Measurements from ENCODE around the gene ODC1.

The ODC1 gene

DNA sequence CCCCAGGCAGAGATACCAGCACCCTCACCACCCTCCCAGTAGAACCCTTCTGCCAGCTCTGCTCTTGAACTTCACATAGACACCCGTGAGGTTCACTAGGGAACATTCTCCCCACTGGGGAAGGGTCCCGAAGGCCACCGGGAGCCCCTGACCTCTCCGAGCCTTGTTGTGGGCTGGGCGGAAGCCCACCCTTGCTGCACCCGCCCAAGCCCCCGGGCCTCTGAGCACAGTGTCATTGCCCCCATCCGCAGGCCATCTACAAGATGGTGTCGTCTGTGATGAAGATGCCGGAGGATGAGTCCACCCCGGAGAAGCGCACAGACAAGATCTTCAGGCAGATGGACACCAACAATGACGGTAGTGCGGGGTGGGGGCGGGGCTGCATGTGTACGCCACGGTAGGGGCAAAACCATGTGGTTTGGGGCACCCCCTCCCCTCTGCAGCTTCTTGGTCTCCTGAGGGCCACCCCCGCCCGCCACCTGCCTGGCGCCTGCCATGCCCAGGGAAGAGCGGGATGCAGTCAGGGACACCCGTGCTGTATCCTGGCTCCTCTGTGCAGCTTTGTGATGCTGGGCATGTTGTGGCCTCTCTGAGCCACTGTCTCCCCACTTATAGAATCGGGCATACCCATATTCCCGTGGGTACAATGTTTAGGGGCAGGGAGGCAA, 25.3 kb downstream of the ODC1 start:
- DNase-seq (ENCODE audit: insufficient read length, low spot score) (no peak), FAIRE-seq (no peak)

DNA sequence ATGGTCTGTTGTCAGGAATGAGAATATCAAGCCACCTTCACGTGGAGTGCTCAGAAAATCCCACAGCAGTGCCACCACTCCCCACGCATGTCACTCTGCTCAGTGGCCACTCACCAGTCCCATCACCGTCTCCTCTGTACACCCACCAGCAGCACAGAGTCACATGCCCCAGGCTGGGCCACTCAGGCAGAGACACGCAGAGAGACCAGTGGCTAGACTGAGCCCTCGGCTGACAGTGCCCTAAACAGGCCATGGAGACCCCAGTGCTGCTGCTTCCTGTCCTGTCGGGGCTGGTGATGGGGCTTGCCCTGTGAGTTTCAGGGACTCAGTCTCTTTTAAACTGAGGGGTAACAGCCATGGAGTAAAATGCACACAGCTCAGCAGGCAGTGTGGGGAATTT, 25.9 kb downstream of the ODC1 start:
- DNase-seq (ENCODE audit: insufficient read length, low spot score) (no peak), FAIRE-seq (no peak)

DNA sequence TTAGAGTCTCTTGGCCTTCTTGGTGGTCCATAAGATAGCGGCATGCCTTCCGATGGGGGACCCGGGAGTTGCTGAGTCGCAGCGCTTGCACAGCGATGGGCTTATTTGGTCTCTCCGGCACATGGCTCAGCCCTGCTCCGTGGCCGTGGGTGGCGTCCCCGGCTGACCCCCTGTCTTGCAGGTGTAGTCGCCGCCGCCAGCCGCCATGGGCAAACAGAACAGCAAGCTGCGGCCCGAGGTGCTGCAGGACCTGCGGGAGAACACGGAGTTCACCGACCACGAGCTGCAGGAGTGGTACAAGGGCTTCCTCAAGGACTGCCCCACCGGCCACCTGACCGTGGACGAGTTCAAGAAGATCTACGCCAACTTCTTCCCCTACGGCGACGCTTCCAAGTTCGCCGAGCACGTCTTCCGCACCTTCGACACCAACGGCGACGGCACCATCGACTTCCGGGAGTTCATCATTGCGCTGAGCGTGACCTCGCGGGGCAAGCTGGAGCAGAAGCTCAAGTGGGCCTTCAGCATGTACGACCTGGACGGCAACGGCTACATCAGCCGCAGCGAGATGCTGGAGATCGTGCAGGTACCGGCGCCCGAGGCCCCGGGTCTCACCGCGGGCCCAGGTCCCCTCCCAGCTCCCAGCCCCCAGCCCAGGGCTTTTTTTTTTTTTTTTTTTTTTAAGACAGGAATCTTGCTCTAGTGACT, 28.4 kb downstream of the ODC1 start:
- FAIRE-seq (no peak), DNase-seq (ENCODE audit: insufficient read length, low spot score) (no peak)

DNA sequence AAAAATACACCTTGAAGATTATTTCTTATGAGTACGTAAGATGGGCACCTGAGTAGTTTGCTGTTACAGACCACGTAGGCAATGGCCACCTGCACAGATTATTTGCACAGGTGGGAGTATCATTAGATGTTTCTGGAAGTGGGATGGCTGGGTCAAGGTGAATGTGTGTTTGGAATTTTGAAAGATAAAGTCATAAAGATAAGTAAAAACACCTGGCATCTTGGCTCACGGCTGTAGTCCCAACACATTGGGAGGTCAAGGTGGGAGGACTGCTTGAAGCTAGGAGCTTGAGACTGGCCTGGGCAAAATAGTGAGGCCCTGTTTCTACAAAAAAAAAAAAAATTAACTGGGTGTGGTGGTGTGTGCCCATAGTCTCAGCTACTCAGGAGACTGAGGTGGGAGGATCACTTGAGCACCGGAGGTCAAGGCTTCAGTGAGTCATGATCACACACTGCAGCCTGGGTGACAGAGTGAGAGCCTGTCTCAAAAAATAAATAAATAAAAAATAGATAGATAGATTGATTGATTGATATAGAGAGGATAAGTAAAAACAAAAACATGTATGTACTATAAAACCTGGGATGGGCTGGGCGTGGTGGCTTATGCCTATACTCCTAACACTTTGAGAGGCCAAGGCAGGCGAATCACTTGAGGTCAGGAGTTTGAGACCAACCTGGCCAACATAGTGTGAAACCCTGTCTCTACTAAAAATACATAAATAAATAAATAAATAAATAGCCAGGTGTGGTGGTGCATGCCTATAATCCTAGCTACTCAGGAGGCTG, 30.4 kb downstream of the ODC1 start:
- no peak for DNase-seq (ENCODE audit: insufficient read length, low spot score)
- FAIRE-seq: no peak

DNA sequence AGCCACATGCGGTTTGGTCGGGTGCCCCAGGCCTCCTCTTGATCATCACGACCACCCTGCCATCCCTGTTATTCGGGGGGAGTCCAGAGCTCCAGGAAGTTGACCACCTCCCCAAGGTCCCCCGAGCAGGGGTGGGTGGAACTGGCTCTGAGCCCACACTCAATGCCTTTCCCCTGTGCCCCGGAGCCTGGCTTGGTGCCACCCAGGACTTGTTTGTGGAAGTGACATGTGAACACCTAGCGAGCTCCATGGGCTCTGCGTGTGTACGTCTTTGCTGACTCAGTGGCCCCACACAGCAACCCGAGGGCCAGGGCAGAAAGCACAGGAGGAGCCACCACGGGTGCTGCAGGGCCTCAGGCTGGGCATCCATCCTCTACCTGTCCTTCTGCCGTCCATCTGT, 32.5 kb downstream of the ODC1 start:
- FAIRE-seq (no peak), DNase-seq (ENCODE audit: insufficient read length, low spot score) (no peak)

DNA sequence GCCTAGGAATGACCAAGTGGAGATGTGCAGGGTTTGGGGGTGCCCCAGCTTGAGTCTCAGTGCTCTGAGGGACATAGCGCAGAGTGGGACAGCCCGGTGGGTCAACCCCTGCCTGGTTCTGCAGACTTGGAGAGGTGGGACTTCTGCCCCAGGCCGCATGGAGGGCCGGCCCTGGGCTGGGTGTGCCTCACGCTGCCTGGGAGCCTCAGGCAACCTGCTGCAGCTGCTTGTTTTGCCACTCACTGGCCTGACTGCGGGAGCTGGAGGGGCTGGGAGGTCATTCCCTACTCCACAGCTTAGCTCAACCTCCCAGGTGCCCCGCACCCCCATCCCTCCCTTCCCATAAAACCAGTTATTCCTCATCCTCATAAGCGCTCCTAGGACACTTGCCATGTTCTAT, 33.1 kb downstream of the ODC1 start:
- DNase-seq (ENCODE audit: insufficient read length, low spot score): no peak
- FAIRE-seq: no peak

DNA sequence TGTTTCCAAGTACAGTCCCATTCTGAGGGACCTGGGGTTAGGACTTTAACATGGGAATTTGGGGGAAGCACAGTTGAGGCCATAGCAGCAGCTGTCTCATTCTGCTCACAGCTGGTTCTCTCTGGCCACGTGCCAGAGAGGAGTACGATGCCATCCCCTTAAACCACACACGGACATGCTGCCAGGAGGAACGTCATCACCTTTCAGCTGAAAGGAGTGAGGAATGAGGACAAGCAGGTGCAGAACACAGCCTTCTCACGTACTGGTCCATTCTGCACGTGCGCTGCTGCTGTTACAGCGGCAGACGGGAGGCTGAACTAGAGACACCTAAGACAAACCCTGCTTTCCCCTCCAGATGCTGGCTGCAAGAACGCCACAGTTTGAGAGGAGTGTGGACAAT, 33.5 kb downstream of the ODC1 start:
- DNase-seq (ENCODE audit: insufficient read length, low spot score): no peak
- FAIRE-seq: no peak

DNA sequence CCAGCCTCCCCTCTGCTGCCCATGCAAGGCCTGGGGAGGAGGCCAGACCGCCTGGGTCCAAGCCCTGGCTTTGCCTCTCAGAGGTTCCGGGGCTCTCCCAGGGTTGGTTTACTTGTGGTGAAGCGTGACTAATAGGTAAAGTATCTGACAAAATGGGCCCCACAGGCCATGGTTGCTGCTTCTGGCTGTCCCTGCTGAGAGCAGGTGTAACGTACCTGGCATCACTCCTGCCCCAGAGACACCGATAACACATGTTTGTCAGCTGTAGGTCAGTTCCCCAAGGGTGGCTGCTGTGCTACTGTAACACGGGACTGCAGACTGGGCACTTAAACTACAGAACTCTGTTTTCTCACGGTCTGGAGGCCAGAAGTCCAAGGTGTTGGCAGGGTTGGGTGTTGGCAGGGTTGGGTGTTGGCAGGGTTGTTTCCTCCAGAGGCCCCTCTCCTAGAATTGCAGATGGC, 34.1 kb downstream of the ODC1 start:
- DNase-seq (ENCODE audit: insufficient read length, low spot score) (no peak), FAIRE-seq (no peak)

DNA sequence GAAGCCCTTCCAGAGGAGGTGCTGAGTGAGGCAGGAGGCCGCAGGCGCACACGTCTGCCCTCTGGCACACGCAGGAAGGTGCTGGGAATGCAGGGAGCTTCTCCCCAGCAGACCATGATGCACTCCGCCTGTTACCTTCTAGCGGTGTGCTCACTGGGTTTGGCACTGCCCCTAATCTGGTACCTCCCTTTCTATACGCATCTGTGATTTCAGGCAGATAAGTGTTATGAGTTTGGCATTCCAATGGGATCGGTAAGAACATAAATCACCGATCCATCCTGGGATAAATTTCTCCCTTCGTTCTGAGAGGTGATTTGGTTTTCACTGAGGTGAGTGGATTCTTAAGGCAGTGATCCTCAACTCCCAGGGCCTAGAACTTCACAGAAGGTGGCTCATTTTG, 34.6 kb downstream of the ODC1 start:
- DNase-seq (ENCODE audit: insufficient read length, low spot score) (no peak), FAIRE-seq (no peak)

DNA sequence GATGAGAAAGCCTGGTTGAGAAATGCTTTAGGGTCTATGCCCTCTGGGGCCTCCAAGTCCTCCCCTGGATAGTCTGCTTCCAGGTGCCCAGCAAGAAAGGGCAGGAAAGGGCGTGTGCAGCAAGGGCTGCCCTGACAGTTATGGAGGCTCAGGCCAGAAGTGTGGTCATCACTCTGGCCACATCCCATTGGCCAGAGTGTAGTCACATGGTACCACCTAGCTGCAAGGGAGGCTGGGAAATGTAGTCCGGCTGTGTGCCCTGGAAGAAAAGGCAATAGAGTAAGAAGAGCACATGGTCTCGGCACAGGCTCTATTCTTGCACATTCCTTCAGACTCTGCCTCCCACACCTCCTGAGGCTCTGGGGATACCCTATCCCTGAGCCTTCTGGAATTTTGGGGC, 35.7 kb downstream of the ODC1 start:
- peak; percentile 90 for FAIRE-seq
- DNase-seq (ENCODE audit: insufficient read length, low spot score): peak; percentile 60

DNA sequence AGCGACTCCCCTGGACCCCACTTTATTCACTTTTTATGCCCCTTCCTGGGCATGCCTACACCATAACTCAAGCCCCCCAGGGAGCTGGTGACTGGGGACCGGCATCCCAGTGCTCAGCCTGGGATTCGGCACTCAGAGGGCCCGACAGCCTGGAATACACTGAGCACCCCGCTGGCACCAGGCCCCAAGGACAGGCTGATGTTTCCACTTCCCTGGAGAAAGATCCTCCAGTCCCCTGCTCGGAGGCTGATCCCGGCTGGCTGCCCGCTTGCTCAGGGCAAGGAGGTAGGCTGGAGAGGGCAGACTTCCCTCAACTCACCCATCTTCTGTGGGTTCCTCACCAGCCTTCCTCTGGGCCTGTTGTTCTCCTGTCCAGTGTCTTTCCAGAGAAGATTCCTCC, 36.6 kb downstream of the ODC1 start:
- no peak for DNase-seq (ENCODE audit: insufficient read length, low spot score)
- FAIRE-seq: no peak

DNA sequence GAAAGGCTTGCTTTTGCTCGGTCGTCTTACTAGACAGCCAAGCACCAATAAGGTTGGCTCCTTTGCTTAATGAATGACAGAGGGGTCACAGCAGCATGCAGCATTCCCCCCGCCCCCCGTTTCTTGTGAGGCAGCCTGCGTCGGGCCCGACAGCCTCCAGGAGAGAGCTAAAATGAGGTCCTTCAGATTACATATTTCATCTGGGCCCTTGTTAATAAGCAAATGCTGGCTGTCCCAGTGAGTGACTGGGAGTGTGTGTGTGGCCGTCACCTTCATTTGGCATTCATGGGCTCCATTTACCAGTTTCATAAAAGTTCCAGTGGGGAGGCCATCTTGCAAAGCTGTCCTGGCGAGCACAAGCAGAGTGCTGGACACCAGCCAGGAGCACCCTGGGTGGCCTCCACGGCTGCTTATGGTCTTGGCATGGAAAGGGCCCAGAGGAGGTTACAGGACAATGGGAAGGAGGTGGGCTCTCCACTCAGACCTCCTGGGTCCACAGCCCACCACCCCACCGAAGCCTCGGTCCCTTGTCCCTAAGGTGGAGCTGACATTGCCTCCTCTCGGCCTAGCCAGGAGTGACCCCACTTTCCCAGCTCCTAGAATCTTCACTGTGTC, 37.2 kb downstream of the ODC1 start:
- no peak for DNase-seq (ENCODE audit: insufficient read length, low spot score)
- FAIRE-seq: no peak

DNA sequence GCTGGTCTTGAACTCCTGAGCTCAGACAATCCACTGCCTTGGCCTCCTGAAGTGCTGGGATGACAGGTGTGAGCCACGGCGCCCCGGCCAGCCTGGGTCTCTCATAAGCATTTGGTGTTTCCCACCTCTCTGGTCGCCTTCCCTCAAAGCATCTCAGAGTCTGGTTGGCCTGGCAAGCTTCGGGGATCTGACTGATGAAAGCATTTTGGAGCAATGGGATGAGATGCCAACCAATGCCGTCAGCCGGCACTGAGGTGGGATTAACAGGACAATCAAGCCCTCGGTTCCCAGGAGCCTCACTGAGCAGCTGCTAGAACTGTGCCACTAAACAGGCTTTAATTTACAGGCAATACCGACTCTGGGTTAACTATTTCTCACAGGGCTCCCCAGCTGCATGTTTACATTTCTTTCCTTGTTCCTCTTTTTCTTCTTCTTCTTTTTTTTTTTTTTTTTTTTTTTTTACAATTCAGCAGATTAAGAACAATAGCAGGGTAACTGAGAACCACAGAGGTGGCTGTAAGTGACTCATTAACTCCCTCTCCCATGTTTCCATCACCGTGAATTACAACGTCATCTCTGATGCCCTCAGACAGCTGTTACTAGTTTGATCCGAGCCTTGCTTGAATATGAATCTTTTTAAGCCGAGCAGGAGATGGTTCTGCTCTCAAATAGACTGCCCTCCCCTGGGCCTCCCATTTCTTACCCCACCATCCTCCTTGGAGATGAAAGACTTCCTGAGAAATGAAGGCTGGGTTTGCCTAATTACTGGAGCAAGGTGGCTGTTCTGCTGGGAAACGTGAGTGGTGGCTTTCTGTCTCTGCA, 37.9 kb downstream of the ODC1 start:
- peak; percentile 81 for FAIRE-seq
- peak; percentile 58 for DNase-seq (ENCODE audit: insufficient read length, low spot score)

DNA sequence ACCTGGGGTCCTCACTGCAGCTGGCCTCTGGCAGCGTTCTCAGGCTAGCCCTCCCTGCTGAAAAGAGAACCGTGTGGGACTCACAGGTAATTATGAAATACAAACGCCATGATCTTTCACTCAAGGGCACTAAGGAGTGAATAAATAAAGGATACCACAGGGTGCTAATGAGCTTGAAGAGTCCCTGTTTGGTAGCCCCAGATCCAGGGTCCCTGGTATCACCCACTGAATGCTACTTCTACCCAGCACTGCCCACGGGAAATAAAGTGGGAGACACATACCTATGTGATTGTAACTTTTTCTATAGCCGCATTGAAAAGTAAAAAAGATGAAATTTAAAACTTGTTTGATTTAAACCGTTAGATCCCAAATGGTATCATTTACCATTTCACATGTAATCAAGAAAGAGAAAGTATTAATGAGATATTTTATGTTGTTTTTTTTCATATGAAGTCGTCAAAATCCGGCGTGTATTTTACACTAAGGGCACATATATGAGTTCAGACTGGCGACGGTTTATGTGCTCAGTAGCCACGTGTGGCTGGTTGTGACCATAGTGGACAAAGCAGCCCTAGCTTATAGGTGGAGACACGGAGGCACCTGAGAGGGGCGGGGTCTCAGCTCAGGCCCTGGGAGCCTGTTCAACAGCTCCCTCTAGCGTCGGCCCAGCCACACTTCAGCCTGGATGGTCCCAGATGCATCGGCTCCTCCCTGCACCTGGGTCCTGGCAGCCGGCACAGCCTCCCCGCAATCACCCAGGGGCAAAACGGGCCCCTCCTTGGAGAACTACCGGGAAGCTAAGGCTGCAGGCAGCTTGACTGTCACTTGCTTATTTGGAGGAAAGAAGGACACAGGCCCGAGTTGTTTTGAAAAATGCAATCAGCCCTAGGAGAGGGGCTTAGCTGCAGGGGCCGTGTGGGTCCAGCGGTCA, 39.2 kb downstream of the ODC1 start:
- DNase-seq (ENCODE audit: insufficient read length, low spot score) (peak; percentile 80), FAIRE-seq (peak; percentile 80)

DNA sequence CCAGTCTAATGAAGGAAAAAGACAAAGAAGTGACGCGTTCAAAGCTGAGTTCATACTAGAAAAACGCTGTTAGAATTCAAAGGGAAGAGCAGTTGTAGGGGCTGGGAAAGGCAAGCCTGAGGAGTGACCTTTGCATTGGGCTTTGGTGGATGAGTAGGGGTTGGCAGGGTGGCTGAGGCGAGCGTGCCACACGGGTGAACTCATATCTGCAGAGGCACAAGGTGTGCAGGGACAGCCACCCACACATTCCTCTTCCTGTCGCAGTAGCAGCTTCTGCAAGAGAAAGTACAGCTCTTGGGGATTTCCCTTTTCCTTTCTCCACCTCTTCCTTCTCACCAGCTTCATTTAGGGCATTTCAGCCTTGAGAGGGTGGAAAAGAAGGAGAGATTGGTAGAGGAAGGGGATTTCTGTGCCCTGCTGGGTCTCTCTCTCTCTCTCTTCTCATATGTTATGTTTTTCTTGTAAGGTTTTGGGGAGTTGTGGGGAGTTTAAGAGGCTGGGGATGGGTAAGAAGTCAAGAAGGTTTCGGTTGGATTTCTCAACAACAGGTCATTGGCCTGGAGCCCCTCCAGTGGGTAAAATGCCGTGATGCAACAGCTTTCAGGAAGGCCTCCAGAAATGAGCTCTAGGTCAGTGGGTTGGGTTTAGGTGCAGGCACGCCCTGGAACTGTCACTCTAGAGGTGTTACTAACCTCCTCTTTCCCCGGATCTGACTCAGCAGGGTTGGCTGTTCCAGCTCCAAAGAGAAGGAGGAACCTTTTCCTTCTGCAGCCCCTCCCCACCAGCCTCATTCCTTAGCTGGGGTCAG, 40.1 kb downstream of the ODC1 start:
- DNase-seq (ENCODE audit: insufficient read length, low spot score): peak; percentile 64

DNA sequence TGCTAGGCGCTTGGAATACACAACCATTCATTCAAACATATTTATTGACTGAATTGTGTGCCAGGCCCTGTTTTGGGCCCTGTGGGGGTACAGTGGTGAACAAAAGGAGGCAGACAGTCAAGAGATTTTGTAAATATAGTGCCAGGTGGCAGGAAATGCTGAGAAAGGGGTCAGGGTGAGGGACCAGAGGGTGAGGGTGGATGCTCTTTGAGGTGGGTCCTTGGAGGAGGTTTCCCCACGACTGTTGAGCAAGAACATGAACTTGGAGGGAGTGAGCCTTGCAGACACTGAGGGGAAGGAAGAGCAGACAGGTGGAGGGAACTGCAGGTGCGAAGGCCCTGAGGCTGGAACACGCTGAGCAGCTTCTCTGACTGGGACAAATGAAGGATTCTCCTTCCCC, 40.7 kb downstream of the ODC1 start:
- FAIRE-seq (no peak), DNase-seq (ENCODE audit: insufficient read length, low spot score) (no peak)

More for the DNA sequence above, 40.1 kb downstream of the ODC1 start:
- peak; percentile 87 for FAIRE-seq

DNA sequence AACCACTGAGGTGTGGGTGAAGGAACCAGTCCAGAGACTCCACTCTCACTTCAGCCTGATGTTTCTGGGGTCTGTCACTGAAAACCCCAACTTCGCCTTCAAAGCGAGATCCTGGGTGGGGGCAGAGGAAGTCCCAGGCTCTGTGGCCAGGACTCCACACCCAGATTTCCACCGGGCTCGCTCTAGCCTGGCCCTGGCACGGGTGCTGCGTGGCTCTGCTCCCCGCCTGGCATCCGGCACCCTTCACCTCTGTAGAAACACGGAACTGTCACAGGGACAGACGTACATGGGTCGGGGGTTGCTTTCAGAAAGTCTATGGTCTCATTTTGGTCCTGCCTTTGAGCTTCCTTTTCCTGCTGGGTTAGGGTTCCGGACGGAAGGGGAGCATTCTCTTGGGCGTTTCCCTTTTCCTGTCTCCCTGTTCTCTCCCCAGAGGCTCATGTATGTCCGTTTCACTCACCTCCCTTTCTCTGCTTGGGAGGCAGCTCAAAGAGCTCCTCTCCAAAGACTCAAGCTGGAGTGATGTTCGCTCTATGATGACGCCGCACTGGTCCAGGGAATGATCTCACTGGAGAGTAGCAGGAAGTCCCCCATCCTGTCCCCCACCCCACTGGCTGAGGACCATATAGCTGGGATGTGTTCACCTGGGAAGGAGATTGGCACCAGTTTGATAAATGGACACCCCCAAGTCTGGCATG, 41.5 kb downstream of the ODC1 start:
- DNase-seq (ENCODE audit: insufficient read length, low spot score) (no peak), FAIRE-seq (no peak)

DNA sequence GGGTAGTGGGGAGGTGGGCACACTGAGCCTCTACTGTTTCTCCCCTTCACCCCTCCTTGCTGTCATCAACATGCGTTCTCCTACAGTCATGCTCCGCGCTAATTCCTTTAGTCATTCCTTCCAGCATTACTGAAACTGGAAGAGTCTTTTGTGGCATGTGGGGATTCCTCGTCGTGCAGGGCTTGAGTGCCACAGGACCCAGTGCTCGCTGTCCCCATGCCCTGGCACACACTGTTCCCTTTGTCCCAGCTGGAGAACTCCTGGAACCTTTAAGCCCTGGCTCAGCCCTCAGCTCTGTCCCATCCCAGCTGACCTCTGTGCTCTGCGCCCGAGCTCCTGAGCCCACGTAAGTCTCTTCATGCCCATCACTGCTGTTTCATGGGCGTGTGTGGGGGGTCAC, 42.1 kb downstream of the ODC1 start:
- no peak for FAIRE-seq

More for the DNA sequence above, 42.1 kb downstream of the ODC1 start:
- no peak for DNase-seq (ENCODE audit: insufficient read length, low spot score)

Measured in GM19239 (cell line).